ENCODE data around the gene ZNF638.

DNA sequence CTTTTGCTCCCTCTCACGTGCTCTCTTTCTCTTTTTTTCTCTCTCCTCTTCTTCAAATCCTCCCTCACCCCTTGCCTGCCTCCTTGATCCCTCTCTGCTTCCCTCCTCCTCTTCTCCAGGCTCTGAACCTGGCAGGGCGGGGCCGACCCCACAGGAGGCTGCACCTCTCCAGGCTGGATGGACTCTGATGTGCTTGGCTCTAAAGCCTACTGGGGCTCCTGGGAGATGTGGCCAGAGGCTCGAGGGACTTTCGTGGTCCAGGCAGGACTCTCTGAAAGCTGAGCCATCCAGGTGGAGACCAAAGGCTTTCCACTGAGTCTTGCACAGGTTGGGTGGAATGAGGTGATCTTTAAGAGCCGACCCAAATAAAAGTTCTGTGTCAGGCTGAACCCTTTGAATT is 147.2 kb downstream of the ZNF638 start:
- TF ChIP-seq YY1 (IDR thresholded peaks at IDR 0.05; ENCODE audit: insufficient read depth, insufficient read length) (no peak), ZNF274 (IDR thresholded peaks at IDR 0.05; ENCODE audit: low read depth, low read length) (no peak), SUZ12 (IDR thresholded peaks at IDR 0.05; ENCODE audit: extremely low read depth, insufficient read depth, insufficient read length) (no peak)

Data from NT2/D1 (cell line).